GM19035 (cell line): ENCODE results near the gene EML4.
"Not testable (repeated sequence)": the region's sequence is repeated elsewhere in the genome, so short reads cannot be mapped to it uniquely, and the experiment has no call there.

Experiments used
- ATAC-seq: cut with Tn5 transposase; IDR thresholded peaks from one replicate; pipeline ENCODE4 v1.9.1; 2021; ENCODE audit not compliant: unreplicated experiment

Gene EML4

DNA sequence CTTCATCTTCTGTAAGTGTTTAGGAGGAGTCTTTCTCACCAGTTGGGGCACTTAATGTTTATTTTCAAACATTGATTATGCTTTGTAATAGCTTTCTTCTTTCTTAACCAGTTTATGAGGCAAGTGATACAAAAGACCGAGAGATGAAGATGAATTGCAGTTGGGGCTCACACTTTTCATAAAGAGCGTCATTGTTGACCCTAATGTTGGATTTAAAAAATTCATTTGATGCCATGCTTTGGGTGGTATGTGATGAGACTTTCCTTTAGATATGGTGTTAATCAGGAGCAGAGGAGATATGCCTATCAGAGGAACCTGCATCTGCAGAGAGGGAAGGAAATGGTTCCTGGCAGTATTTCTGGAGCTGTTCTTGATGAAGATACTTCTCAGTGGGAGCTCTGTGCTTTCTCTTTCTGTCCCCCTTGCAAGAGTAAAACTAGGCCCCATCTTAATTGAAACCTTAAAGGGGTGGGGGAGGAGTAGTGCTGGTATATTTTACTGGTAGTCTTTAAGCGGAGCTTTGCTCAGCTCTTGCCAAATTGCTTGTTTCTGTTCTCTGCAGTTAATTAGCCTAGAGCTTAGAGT lies 2.3 kb downstream of the EML4 start:
- no peak for ATAC-seq

DNA sequence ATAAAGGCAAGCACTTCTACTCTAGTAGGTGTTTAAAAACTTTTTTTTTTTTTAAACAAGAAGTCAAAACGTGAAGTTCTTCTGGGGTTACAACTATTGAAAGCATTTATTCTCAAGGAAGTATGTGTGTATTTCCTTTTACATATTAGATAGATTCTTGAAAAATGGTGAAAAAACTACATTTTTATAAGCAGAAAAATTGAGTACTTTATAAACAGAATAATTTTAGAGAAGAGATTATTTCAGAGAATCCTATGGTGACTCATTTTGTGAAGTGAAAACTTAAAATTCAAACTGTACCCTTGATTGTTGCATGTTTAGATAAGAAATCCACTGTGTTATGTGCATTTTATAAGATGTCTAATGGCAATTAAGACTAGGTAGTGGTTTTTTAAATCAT lies 2.9 kb downstream of the EML4 start:
- no peak for ATAC-seq

DNA sequence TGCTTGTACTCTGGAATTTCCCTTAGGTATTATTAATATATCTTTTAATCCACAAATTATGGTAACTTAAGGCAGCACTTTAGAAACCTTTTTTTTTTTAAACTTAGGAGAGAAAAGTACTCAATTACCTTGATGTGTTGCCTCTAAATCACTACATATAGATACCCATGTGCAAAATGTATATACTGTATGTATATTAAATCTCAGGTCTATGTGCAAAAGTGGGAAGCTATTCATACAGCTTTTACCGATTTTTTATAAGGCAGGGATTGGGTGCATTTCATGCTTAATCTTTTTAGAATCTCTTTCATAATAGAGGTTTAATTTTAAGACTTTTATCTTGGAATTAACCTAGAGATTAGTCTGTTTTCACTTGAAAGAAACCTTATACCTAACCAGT lies 3.4 kb downstream of the EML4 start:
- ATAC-seq: no peak

DNA sequence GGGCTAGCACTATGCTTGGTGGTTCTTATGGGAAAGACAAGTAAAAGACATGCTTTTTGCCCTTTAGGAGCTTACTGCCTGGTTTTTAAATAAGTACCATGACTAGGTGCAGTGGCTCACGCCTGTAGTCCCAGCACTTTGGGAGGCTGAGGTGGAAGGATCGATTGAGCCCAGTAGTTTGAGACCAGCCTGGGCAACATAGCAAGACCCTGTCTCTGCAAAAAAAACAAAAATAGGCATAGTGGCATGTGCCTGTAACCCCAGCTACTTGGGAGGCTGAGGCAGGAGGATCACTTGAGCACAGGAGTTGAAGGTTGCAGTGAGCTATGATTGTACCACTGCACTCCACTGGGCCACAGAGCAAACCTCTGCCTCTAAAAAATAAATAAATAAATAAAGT lies 4.3 kb downstream of the EML4 start:
- ATAC-seq: not testable (repeated sequence)

DNA sequence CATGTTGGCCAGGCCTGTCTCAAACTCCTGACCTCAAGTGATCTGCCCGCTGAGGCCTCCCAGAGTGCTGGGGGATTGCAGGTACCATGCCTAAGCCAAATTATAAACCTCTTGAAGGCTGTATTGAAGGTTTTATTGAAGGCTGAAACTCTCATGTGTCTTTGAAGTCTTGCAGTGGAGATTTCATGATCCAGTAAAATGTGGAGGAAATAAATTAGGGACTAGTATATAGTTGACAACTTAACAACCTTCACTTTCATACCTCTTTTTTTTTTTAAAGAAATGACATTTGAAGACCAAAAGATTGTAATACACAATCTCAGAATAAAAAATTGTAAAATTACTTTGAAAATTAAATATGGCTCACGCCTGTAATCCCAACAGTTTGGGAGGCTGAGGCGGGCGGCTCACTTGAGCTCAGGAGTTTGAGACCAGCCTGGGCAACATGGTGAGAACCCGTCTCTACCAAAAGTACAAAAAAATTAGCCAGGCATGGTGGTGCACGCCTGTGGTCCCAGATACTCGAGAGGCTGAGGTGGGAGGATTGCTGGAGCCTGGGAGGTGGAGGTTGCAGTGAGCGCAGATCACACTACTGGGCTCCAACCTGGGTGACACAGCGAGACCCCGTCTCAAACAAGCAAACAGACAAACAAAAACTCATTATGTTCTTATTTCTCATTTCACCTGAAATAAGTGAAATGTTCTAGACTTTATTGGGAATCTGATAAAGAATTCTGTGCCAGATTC lies 8.0 kb downstream of the EML4 start:
- ATAC-seq: no peak

DNA sequence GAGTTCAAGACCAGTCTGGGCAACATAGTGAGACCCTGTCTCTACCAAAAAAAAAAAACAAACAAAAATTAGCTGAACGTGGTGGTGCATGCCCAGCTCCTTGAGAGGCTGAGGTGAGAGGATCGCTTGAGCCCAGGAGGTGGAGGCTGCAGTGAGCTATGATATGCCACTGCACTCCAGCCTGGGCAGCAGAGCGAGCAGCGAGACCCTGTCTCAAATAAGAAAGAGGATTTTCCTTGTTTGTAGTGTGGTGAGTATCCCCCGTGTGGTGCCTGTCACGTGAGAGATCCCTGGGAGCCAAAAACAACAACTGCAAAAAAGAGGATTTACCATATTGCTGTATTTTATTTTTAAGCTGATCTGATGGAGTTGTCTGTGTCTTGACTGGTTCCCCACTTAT lies 9.2 kb downstream of the EML4 start:
- ATAC-seq: no peak

DNA sequence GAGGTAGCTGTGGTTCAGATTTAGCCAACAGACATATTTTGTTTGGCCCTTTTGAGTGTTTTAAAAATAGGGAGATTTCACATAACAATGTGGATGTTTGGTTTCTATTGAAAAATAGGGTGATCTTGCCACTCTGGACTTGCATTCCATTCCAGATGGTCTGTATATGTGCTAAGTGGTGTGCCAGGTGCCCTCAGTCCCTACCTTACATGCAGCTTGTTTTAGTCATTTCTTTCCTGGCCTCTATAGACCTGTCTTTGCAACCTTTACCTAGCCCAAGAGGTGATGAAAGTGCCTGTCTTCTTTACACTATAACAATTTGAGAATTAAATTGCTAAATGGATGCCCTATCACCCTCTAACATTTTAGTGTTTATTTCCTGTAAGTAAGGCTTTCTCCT lies 11.1 kb downstream of the EML4 start:
- no peak for ATAC-seq

DNA sequence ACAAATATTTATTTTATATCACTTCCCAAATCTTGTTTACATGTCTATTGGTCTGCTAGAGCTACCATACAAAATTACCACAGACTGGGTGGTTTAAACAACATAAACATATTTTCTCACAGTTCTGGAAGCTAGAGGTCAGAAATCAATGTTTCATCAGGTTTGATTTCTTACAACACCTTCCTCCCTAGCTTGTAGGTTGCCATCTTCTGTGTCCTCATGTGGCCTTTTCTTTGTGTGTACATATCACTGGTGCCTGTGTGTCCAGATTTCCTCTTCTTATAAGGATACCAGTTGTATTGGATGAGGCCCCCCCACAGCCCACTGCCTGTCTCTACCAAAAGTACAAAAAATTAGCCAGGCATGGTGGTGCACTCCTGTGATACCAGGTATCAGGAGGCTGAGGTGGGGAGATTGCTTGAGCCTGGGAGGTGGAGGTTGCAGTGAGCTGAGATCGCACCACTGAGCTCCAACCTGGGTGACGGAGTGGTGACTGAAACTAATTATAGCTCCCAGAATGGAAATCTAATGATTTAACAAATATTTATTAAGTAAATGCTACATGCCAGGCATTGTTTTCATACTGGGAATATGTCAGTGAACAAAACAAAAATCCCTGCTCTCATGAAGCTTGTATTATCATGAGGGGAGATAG lies 13.6 kb downstream of the EML4 start:
- no peak for ATAC-seq

DNA sequence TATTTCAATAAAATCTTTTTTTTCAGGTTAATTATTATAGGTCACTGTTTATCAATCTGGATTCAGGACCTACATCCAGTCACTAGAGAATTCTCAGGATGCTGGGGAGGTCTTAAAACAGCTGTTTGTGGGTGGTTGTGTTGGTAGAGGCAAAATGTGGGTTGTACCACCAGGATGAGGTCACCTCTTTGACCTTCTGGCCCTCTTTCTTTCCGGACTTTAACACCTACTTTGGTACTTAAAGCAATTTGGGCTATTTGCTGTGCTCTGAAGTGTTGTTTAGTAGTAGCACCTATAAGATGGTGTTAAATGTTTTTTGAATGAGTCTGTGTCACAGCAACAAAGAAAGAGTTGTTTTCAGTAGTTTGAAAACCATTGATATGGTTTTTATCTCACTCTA lies 14.6 kb downstream of the EML4 start:
- peak; percentile 44 for ATAC-seq

DNA sequence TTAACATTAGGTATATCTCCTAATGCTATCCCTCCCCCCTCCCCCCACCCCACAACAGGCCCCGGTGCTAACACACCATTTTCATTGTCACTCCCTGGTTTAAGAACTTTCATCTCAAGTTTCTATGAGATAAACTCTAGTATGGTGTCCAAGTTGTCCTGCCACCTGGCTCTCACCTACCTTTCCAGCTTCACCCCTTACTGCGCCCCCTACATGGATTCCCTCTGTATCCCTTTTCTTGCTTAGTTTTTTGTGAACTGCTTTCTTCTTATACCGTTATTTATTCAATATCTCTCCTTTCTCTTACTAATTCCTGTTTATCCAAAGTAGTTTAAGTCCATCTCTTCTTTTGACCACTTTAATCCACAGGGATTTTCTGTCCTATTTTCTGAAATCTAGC lies 15.2 kb downstream of the EML4 start:
- ATAC-seq: no peak

DNA sequence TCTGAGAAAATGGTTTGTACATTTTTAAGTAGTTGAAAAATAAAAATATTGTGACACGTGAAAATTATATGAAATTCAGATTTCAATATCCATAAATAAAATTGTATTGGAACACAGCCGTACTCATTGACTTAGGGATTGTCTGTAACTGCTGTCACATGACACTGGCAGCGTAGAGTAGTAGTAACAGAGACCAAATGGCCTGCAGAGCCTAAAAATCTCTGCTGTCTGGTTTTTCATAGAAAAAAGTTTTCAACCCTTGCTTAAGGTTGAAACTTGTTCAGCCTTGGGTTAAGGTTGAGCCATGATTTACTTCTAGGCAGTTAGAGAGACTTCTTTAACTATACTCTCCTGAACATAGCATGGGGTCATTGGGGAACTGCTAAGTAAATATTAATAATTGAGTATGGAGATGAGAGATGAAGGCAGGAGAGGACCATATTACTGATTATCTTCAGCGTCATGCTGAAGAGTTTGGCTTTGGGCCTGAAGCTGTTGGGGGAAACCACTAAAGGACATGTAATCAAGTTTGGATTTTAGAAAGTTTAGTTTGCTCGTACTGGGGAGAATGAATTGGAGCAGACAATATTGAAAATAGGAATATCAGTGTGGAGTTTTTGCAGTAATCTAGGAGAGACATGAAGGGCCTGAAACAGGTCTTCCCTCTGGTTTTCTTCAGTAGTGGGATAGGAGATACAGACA lies 16.2 kb downstream of the EML4 start:
- ATAC-seq: no peak

DNA sequence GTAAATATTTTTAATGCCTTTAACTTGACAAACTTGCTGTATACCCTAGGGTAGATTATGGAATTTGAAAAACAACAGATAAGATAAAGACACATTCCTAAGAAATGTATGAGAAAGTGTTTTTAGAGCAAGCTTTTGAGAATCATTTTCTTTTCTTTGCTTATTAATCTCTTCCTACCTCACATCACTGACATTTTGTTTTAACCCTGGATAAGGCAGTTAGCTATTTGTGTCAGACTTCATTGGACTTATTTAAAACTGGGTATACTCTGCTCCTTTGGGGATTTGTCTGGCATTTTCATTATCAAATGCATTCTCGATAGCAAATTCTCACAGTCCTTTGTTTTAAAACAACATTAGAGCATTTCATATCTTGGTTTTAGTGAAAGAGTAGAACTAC lies 17.2 kb downstream of the EML4 start:
- no peak for ATAC-seq

DNA sequence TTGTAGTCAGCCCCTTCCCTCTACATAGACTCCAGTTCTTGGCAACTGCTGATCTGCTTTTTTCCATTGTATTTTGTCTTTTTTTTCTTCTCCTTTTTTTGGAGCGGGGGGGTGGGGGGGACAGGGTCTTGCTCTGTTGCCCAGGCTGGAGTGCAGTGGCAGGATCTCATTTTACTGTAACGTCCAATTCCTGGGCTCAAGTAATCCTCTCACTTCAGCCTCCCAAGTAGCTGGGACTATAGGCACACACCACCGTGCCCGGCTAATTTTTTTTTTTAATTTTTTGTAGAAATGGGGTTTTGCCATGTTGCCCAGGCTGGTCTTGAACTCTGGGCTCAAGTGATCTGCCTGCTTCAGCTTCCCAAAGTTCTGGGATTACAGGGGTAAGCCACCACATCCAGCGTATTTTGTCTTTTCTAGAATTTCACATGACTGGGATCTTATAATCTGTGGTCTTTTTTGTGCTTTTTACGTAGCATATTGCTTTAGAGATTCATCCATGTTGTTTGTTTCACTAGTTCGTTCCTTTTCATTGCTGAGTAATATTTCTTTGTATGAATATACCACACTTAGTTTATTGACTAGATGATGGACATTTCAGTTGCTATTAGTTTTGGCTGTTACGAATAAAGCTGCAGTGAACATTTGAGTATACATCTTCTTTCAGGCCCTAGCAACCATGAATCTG lies 17.9 kb downstream of the EML4 start:
- no peak for ATAC-seq

DNA sequence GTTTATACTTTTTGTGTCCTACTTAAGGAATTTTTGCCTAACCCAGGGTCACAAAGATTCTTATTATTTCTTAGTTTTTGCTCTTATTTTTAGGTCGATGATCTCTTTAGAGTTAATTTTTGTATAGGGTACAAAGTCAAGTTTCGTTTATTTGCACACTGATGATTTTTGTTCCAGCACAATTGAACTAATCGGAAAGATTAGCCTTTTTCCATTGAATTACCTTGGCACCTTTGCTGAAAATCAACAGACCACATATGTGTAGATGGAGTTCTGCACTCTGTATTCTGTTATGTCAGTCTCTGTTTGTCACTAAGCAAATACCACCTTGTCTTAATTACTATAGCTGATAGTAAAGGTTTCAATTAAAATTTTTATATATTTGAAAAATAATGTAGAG lies 18.7 kb downstream of the EML4 start:
- ATAC-seq: no peak

DNA sequence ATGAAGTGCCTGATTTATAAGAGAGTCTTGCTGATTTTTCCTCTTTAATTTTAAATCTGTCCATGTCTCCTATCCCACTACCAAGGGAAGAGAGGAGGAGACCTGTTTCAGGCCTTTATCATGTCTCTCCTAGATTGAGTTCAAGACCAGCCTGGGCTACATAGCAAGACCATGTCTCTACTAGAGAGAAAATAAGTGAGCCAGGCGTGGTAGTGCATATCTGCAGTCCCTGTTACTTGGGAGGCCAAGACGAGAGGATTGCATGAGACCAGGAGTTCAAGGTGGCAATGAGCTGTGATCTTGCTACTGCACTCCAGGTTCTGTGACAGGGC lies 20.0 kb downstream of the EML4 start:
- no peak for ATAC-seq

DNA sequence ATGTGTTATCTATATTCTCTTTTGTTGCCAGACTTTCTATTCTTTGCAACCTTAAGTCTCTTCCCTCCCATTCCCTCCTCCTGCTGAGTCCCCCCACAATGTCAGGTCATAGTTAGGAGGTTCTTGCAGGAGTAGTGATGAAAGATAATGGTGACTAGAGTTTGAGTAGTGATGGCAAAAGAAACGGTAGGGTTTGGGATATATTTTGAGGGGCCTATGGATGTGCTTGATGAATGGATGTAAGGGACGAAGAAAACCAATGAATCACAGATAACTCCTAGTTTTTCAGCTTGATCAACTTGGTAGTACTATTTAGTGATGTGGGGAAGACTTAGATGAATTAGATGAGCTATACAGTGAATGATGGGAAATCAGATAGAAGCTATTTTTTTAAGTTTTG lies 21.0 kb downstream of the EML4 start:
- no peak for ATAC-seq

DNA sequence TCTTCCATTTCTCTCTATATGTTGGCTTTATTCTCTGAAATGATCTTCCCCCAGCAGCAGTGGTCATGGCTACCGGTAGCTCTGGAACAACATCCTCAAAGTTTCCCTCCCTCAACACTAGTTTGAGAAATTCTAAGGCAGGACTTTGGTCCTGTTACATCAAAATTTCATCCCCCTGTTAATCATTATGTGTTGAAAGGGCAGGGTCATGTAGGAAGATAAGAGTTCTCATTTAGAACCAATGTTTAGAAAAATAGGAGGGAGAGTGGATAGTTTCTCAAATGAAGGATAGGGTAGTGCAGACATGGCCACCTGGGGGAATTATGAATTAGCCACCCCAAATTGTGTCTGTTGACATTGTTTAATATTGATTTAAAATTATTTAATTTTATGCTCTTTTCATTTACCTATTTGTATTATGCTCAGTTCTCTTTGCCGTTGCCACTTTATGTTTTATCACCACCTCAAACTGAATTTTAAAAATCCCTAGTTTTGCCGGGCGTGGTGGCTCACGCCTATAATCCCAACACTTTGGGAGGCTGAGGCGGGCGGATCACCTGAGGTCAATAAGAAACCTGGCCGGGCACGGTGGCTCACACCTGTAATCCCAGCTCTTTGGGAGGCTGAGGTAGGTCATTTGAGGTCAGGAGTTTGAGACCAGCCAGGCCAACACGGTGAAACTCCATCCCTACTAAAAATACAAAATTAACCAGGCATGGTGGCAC lies 22.3 kb downstream of the EML4 start:
- no peak for ATAC-seq

DNA sequence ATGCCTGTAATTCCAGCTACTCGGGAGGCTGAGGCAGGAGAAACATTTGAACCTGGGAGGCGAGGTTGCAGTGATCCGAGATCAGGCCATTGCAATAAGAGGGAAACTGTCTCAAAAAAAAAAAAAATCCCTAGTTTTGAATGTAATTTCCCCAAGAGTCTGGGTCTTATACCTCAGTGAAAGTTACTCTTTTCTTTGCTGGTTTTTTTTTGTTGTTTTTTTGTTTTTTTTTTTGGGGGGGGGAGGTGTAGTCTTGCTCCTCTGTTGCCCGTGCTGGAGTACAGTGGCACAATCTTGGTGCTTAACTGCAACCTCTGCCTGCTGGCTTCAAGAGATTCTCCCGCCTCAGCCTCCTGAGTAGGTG lies 22.8 kb downstream of the EML4 start:
- no peak for ATAC-seq

DNA sequence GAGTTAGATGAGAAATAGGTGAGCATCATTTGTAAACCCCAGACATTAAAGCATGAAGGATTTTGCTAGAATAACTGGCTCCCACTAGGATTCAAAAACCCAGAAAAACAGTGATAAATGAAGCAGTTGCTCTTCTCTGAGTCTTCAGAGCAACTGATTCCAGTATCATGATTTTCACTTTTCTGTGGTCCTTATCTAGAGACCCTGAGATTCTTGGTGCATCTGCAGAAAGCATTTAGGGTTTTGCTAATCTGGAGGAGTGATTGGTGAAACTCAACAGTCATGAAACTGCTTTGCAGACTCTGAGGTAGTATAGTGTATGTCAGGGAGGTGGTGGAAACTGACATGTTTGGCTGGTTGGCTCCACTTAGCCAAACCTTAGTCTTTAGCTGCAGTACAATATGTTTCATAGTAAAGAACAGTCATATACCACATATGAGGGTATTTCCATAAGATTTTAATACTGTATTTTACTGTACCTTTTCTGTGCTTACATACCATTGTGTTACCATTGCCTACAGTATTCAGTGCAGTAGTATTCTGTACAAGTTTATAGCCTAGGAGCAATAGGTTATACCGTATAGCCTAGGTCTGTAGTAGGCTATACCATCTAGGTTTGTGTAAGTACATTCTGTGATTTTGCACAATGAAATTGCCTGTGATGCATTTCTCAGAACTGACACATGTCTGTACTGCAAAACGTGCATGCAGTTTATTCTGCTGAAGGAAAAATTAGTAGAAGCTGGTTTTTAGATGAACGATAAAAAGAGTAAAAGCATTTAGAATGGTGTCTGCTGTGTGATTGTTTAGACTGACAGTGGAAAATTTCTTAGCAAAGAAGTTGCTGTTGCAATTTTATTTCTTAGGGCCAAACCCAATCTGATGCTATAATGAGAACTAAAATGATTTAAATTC lies 23.8 kb downstream of the EML4 start:
- ATAC-seq: peak; percentile 58

DNA sequence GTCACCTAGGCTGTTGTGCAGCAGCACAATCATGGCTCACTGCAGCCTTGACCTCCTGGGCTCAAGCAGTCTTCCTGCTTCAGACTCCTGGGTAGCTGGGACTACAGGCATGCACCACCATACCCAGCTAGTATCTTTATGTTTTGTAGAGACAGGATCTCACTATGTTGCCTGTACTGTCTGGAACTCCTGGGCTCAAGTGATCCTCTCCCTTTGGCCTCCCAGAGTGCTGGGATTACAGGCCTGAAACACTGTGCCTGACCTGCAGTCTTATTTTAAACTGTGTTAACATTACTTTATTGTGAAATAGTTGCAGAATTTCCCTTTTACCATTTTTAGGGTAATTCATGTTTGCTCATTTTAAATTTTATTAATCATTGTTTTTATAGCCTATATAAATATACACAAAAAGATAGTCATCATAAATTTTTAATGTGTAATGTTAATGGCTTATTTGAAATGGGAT lies 24.6 kb downstream of the EML4 start:
- no peak for ATAC-seq
